ENCODE measurements around the gene JAG1.

DNA sequence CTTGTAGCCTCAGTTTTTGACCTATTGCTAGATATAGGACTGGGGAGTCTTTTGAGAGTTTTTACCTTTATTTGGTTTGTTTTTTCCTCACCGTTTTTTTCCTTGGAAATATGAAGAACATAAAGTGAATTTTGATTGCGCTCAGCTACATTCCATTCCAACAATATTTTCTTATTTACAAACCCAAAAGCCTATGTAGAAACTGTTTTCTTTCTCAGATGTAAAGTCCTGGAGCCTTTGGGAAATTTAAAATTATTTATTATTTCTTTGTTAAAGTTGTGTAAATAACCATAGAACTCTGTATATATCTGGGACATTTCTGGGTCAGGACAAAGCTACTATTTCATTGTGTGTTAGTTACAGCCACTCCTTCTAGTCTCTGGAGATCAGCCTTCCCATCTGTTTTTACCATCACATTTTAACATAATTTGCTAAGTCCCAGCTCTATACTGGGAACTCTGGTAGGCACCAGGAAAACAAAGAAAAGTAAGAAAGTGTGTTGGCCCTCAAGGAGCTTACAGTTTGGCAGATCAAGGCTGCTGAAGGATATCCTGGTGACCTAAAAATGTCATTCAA is 68.8 kb downstream of the JAG1 start:
- TF ChIP-seq, protein P1, sequence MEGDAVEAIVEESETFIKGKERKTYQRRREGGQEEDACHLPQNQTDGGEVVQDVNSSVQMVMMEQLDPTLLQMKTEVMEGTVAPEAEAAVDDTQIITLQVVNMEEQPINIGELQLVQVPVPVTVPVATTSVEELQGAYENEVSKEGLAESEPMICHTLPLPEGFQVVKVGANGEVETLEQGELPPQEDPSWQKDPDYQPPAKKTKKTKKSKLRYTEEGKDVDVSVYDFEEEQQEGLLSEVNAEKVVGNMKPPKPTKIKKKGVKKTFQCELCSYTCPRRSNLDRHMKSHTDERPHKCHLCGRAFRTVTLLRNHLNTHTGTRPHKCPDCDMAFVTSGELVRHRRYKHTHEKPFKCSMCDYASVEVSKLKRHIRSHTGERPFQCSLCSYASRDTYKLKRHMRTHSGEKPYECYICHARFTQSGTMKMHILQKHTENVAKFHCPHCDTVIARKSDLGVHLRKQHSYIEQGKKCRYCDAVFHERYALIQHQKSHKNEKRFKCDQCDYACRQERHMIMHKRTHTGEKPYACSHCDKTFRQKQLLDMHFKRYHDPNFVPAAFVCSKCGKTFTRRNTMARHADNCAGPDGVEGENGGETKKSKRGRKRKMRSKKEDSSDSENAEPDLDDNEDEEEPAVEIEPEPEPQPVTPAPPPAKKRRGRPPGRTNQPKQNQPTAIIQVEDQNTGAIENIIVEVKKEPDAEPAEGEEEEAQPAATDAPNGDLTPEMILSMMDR (IDR thresholded peaks at IDR 0.05) = no peak
- TF ChIP-seq POLR2A (IDR thresholded peaks at IDR 0.05) = no peak
